Measurements from ENCODE around the gene SPANXN2.
"Not testable (repeated sequence)": the region's sequence is repeated elsewhere in the genome, so short reads cannot be mapped to it uniquely, and the experiment has no call there.

SPANXN2 gene, protein sequence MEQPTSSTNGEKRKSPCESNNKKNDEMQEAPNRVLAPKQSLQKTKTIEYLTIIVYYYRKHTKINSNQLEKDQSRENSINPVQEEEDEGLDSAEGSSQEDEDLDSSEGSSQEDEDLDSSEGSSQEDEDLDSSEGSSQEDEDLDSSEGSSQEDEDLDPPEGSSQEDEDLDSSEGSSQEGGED
- total RNA-seq, result 0 reads per million in 3 donors

DNA sequence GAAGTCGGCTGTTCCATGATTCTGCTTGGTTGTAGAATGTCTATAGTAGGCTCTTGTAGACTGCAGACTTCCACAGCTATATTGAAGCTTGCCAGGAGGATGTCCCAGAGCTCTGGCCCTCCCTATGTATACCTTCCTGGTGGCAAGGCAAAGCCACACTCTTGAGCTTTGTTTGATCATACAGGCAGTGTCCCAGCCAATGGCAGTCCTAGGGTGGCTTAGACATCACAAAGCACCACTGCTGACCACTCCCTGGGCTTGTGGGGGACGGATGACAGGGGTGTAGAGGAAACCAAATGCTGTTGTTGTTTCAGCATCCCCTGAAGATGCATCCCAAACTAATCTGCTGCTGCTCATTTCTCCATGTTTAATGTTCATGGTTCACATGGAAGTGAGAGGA lies at the start of gene SPANXN2:
Gene SPANXN2, minus strand, starts transcription at position 101 of the 400 bp plus-strand sequence. Its CDS starts 84 bp downstream, at position 17.
- H3K4me3 ChIP-seq (ENCODE audit: insufficient read depth, low read depth, low read length, poor library complexity, severe bottlenecking), result not testable (repeated sequence)

GRCh38 chrX:143768976-143769375 lies 48.4 kb upstream of the SPANXN2 start:
- DNase-seq, result no peak
- Histone ChIP-seq H3K4me3 (ENCODE audit: insufficient read depth, low read depth, low read length, poor library complexity, severe bottlenecking) (no peak overlapping the region), H3K9me3 (ENCODE audit: control insufficient read depth, low read length) (no peaks in the 10 kb centered on the region), H3K27me3 (replicated peaks; ENCODE audit: control insufficient read depth, insufficient read depth, low read length, poor library complexity, severe bottlenecking) (no peaks in the 10 kb centered on the region), H3K4me1 (ENCODE audit: control insufficient read depth, insufficient read depth, low read length, poor library complexity, severe bottlenecking) (no peaks in the 10 kb centered on the region), H3K36me3 (ENCODE audit: control insufficient read depth, insufficient read depth, low read length) (no peaks in the 10 kb centered on the region), H3K27ac (ENCODE audit: insufficient read depth, low read length, poor library complexity, severe bottlenecking) (no peak overlapping the region)

More for the DNA sequence above, at the start of gene SPANXN2:
- H3K27ac ChIP-seq (ENCODE audit: insufficient read depth, low read length, poor library complexity, severe bottlenecking); H3K4me1 ChIP-seq (ENCODE audit: control insufficient read depth, insufficient read depth, low read length, poor library complexity, severe bottlenecking); H3K36me3 ChIP-seq (ENCODE audit: control insufficient read depth, insufficient read depth, low read length); H3K27me3 ChIP-seq (replicated peaks; ENCODE audit: control insufficient read depth, insufficient read depth, low read length, poor library complexity, severe bottlenecking); H3K9me3 ChIP-seq (ENCODE audit: control insufficient read depth, low read length); DNase-seq: not testable (repeated sequence)

DNA sequence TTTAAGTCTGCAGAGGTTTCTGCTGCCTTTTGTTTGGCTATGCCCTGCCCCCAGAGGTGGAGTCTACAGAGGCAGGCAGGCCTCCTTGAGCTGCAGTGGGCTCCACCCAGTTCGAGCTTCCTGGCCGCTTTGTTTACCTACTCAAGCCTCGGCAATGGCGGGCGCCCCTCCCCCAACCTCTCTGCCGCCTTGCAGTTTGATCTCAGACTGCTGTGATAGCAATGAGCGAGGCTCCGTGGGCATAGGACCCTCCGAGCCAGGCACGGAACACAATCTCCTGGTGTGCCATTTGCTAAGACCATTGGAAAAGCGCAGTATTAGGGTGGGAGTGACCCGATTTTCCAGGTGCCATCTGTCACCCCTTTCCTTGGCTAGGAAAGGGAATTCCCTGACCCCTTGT lies 47.2 kb upstream of the SPANXN2 start:
- H3K27ac ChIP-seq (ENCODE audit: insufficient read depth, low read length, poor library complexity, severe bottlenecking); H3K27me3 ChIP-seq (replicated peaks; ENCODE audit: control insufficient read depth, insufficient read depth, low read length, poor library complexity, severe bottlenecking); H3K4me3 ChIP-seq (ENCODE audit: insufficient read depth, low read depth, low read length, poor library complexity, severe bottlenecking); H3K9me3 ChIP-seq (ENCODE audit: control insufficient read depth, low read length); H3K4me1 ChIP-seq (ENCODE audit: control insufficient read depth, insufficient read depth, low read length, poor library complexity, severe bottlenecking); H3K36me3 ChIP-seq (ENCODE audit: control insufficient read depth, insufficient read depth, low read length); DNase-seq: not testable (repeated sequence)

GRCh38 chrX:143757887-143758286 lies 37.3 kb upstream of the SPANXN2 start:
- Histone ChIP-seq H3K36me3 (ENCODE audit: control insufficient read depth, insufficient read depth, low read length) (no peaks in the 10 kb centered on the region), H3K27me3 (replicated peaks; ENCODE audit: control insufficient read depth, insufficient read depth, low read length, poor library complexity, severe bottlenecking) (no peaks in the 10 kb centered on the region), H3K9me3 (ENCODE audit: control insufficient read depth, low read length) (no peaks in the 10 kb centered on the region), H3K4me1 (ENCODE audit: control insufficient read depth, insufficient read depth, low read length, poor library complexity, severe bottlenecking) (no peaks in the 10 kb centered on the region), H3K4me3 (ENCODE audit: insufficient read depth, low read depth, low read length, poor library complexity, severe bottlenecking) (no peak overlapping the region), H3K27ac (ENCODE audit: insufficient read depth, low read length, poor library complexity, severe bottlenecking) (no peak overlapping the region)
- no peak for DNase-seq

GRCh38 chrX:143757375-143757774 lies 36.8 kb upstream of the SPANXN2 start:
- Histone ChIP-seq H3K36me3 (ENCODE audit: control insufficient read depth, insufficient read depth, low read length) (no peaks in the 10 kb centered on the region), H3K9me3 (ENCODE audit: control insufficient read depth, low read length) (no peaks in the 10 kb centered on the region), H3K27ac (ENCODE audit: insufficient read depth, low read length, poor library complexity, severe bottlenecking) (no peak overlapping the region), H3K27me3 (replicated peaks; ENCODE audit: control insufficient read depth, insufficient read depth, low read length, poor library complexity, severe bottlenecking) (no peaks in the 10 kb centered on the region), H3K4me1 (ENCODE audit: control insufficient read depth, insufficient read depth, low read length, poor library complexity, severe bottlenecking) (no peaks in the 10 kb centered on the region), H3K4me3 (ENCODE audit: insufficient read depth, low read depth, low read length, poor library complexity, severe bottlenecking) (no peak overlapping the region)
- no peak for DNase-seq

- H3K4me1 ChIP-seq (ENCODE audit: control insufficient read depth, insufficient read depth, low read length, poor library complexity, severe bottlenecking), result no peaks in the 10 kb centered on the region
- H3K36me3 ChIP-seq (ENCODE audit: control insufficient read depth, insufficient read depth, low read length), result no peaks in the 10 kb centered on the region
- H3K27ac ChIP-seq (ENCODE audit: insufficient read depth, low read length, poor library complexity, severe bottlenecking), result no peak overlapping the region
- H3K9me3 ChIP-seq (ENCODE audit: control insufficient read depth, low read length), result no peaks in the 10 kb centered on the region
- H3K4me3 ChIP-seq (ENCODE audit: insufficient read depth, low read depth, low read length, poor library complexity, severe bottlenecking), result no peak overlapping the region
- DNase-seq, result no peak
- H3K27me3 ChIP-seq (replicated peaks; ENCODE audit: control insufficient read depth, insufficient read depth, low read length, poor library complexity, severe bottlenecking), result no peaks in the 10 kb centered on the region
Measured at GRCh38 chrX:143754183-143754582, 33.6 kb upstream of the SPANXN2 start.

- Histone ChIP-seq H3K4me1 (ENCODE audit: control insufficient read depth, insufficient read depth, low read length, poor library complexity, severe bottlenecking) (no peaks in the 10 kb centered on the region), H3K36me3 (ENCODE audit: control insufficient read depth, insufficient read depth, low read length) (no peaks in the 10 kb centered on the region), H3K4me3 (ENCODE audit: insufficient read depth, low read depth, low read length, poor library complexity, severe bottlenecking) (no peak overlapping the region), H3K27me3 (replicated peaks; ENCODE audit: control insufficient read depth, insufficient read depth, low read length, poor library complexity, severe bottlenecking) (no peaks in the 10 kb centered on the region), H3K27ac (ENCODE audit: insufficient read depth, low read length, poor library complexity, severe bottlenecking) (no peak overlapping the region), H3K9me3 (ENCODE audit: control insufficient read depth, low read length) (no peaks in the 10 kb centered on the region)
- DNase-seq, result no peak
Measured at GRCh38 chrX:143733866-143734265, 13.3 kb upstream of the SPANXN2 start.

DNA sequence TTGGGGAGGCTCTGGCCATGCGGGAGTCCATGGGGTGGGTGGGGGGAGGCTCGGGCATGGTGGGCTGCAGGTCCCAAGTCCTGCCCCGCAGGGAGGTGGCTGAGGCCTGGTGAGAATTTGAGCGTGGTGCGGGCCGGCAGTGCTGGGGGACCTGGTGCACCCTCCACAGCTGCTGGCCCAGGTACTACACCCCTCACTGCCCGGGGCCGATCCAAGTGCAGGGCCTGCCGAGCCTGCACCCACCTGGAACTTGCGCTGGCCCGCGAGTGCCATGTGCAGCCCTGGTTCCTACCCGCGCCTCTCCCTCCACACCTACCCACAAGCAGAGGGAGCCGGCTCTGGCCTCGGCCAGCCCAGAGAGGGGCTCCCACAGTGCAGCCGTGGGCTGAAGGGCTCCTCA lies 5.7 kb upstream of the SPANXN2 start:
- H3K27me3 ChIP-seq (replicated peaks; ENCODE audit: control insufficient read depth, insufficient read depth, low read length, poor library complexity, severe bottlenecking), result no peaks in the 10 kb centered on the region
- DNase-seq, result no peak
- no peaks in the 10 kb centered on the region for H3K4me1 ChIP-seq (ENCODE audit: control insufficient read depth, insufficient read depth, low read length, poor library complexity, severe bottlenecking)
- H3K36me3 ChIP-seq (ENCODE audit: control insufficient read depth, insufficient read depth, low read length), result no peaks in the 10 kb centered on the region
- no peaks in the 10 kb centered on the region for H3K9me3 ChIP-seq (ENCODE audit: control insufficient read depth, low read length)
- H3K27ac ChIP-seq (ENCODE audit: insufficient read depth, low read length, poor library complexity, severe bottlenecking), result no peak overlapping the region
- no peak overlapping the region for H3K4me3 ChIP-seq (ENCODE audit: insufficient read depth, low read depth, low read length, poor library complexity, severe bottlenecking)

DNA sequence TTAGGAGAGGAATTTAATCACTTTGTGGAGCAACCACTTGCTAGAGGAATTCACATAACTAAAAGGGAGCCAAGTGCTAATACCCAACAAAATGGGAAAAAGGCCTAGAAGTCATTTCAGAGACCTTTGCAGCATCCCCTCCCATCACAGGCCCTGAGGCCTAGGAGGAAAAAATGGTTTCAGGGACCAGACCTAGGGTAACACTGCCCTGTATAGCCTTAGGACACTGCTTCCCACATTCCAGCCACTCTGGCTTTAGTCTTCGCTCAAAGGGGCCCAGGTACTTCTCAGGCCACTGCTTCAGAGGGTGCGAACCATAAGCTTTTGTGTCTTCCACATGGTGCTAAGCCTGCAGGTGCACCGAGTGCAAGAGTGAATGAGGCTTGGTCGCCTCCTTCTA lies 19.1 kb downstream of the SPANXN2 start:
- Histone ChIP-seq H3K27ac (ENCODE audit: insufficient read depth, low read length, poor library complexity, severe bottlenecking) (no peak overlapping the region), H3K36me3 (ENCODE audit: control insufficient read depth, insufficient read depth, low read length) (no peaks in the 10 kb centered on the region), H3K27me3 (replicated peaks; ENCODE audit: control insufficient read depth, insufficient read depth, low read length, poor library complexity, severe bottlenecking) (no peaks in the 10 kb centered on the region), H3K4me1 (ENCODE audit: control insufficient read depth, insufficient read depth, low read length, poor library complexity, severe bottlenecking) (no peaks in the 10 kb centered on the region), H3K9me3 (ENCODE audit: control insufficient read depth, low read length) (no peaks in the 10 kb centered on the region), H3K4me3 (ENCODE audit: insufficient read depth, low read depth, low read length, poor library complexity, severe bottlenecking) (no peak overlapping the region)
- no peak for DNase-seq

GRCh38 chrX:143694885-143695284 lies 25.7 kb downstream of the SPANXN2 start:
- H3K27ac ChIP-seq (ENCODE audit: insufficient read depth, low read length, poor library complexity, severe bottlenecking), result no peak overlapping the region
- no peaks in the 10 kb centered on the region for H3K27me3 ChIP-seq (replicated peaks; ENCODE audit: control insufficient read depth, insufficient read depth, low read length, poor library complexity, severe bottlenecking)
- H3K36me3 ChIP-seq (ENCODE audit: control insufficient read depth, insufficient read depth, low read length), result no peaks in the 10 kb centered on the region
- H3K9me3 ChIP-seq (ENCODE audit: control insufficient read depth, low read length), result no peaks in the 10 kb centered on the region
- DNase-seq, result no peak
- H3K4me1 ChIP-seq (ENCODE audit: control insufficient read depth, insufficient read depth, low read length, poor library complexity, severe bottlenecking), result no peaks in the 10 kb centered on the region
- H3K4me3 ChIP-seq (ENCODE audit: insufficient read depth, low read depth, low read length, poor library complexity, severe bottlenecking), result no peak overlapping the region
